H7 (cell line): ENCODE data around the gene ESRP2. TPM values are rescaled to one million over a fixed set of nuclear protein-coding genes. Genes with fewer than 3 reads are reported as not detected.

ENCODE experiments used
- DNase-seq: peaks from one replicate; pipeline ENCODE4 v3.0.0; 2012
- H3K27me3 ChIP-seq: 2 replicates; pipeline ENCODE4 v1.6.0; 2011; ENCODE audit warnings: mild to moderate bottlenecking, low read length; ENCODE audit not compliant: control insufficient read depth, insufficient read depth
- H3K36me3 ChIP-seq: replicated peaks from 2 replicates; pipeline ENCODE4 v1.5.1; 2011; ENCODE audit warnings: low read length; ENCODE audit not compliant: control insufficient read depth, insufficient read depth
- H3K4me3 ChIP-seq: 2 replicates; pipeline ENCODE4 v1.5.1; 2011; ENCODE audit warnings: low read depth, mild to moderate bottlenecking, control low read depth, low read length, moderate library complexity; ENCODE audit not compliant: insufficient read depth
- total RNA-seq: library from RNA; depleted of rRNA; stranded (reverse); fragments of >200 nt; shearing (Covaris generic); gene quantifications from 2 replicates; pipeline ENCODE4 v1.2.3, GENCODE V29; 2014

Gene ESRP2
- total RNA-seq, 1 experiment from 2014 or later = 18.0 TPM

DNA sequence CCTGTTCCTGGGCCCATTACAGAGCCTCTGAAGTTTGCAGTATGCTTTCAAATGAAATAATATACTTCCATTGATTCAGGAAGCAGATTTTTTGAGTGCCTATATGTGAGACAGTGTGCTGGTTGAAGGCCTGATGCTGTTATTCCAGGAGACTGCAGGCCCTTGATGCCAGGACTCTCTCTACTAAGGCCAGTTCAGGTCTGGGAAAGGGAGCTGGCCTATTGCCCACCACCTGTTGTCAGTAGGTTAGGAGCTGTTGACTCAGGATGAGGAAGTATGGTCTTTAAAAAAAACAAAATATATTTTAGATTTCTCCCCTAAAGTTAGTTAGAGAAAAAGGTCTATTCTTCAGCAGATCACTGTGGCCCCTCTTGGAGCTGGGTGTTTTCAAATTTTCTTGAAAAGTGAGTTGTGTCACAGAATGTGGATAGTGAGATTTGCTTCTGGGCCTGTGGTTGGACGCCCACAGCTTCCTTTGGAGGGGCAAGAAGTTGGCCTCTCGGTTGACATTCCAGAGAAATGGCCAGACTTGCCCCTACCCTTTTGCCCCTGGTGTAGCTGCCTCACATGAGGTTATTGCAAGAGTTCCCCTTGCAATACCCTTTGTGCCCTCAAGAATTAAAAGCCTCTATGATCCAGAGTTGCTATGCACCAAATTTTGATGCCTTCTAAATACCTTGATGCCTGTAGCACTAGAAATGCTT lies 7.9 kb downstream of the ESRP2 start:
- no peak overlapping the region for H3K4me3 ChIP-seq
- H3K27me3 ChIP-seq = no peaks in the 10 kb centered on the region
- H3K36me3 ChIP-seq = peaks cover 28% of the 10 kb centered on the region
- DNase-seq = no peak

GRCh38 chr16:68227183-68227793 lies 8.6 kb downstream of the ESRP2 start:
- no peak for DNase-seq
- Histone ChIP-seq H3K36me3 (peaks cover 26% of the 10 kb centered on the region), H3K4me3 (no peak overlapping the region), H3K27me3 (no peaks in the 10 kb centered on the region)

DNA sequence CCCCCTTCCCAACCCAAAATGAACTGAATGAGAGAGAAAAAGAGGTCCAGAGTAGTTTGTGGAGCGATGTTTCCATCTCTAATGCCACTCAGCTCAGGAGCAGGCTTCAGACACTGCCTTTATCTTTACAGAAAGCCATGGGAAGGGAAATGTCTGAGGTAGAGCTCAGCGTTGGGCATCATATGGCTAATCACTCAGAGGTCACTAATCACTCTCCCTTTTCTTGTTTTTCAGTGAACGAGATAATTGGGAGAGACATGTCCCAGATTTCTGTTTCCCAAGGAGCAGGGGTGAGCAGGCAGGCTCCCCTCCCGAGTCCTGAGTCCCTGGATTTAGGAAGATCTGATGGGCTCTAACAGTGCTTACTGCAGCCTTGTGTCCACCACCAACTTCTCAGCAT lies 9.8 kb downstream of the ESRP2 start:
- H3K4me3 ChIP-seq = no peak overlapping the region
- DNase-seq = no peak
- H3K36me3 ChIP-seq = peaks cover 16% of the 10 kb centered on the region
- H3K27me3 ChIP-seq = no peaks in the 10 kb centered on the region

GRCh38 chr16:68223072-68223471 lies 12.9 kb downstream of the ESRP2 start:
- H3K4me3 ChIP-seq = no peak overlapping the region
- DNase-seq = no peak
- H3K27me3 ChIP-seq = no peaks in the 10 kb centered on the region
- no peaks in the 10 kb centered on the region for H3K36me3 ChIP-seq

- no peak for DNase-seq
- H3K4me3 ChIP-seq = no peak overlapping the region
- H3K27me3 ChIP-seq = no peaks in the 10 kb centered on the region
- no peaks in the 10 kb centered on the region for H3K36me3 ChIP-seq
These were observed 16.1 kb downstream of the ESRP2 start for GRCh38 chr16:68219725-68220351.

GRCh38 chr16:68217506-68217905 lies 18.4 kb downstream of the ESRP2 start:
- no peak overlapping the region for H3K4me3 ChIP-seq
- no peaks in the 10 kb centered on the region for H3K27me3 ChIP-seq
- H3K36me3 ChIP-seq = no peaks in the 10 kb centered on the region
- DNase-seq = no peak

DNA sequence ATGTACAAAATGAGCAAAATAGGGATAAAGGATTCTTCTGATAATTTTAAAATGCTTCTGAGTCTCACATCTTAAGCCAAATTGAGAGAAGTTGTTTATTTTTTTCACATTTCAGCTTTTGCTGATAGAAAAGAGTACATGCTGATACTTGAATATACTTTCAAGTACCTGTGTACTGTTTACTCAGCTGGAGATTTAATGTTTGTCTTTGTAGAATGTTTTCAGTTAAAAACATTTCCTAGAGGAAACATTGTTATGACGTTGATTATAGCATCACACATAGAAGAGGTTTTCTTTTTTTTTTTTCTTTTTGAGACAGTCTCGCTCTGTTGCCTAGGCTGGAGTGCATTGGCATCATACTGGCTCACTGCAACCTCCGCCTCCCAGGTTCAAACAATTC lies 19.7 kb downstream of the ESRP2 start:
- Histone ChIP-seq H3K4me3 (no peak overlapping the region), H3K36me3 (no peaks in the 10 kb centered on the region), H3K27me3 (no peaks in the 10 kb centered on the region)
- no peak for DNase-seq

DNA sequence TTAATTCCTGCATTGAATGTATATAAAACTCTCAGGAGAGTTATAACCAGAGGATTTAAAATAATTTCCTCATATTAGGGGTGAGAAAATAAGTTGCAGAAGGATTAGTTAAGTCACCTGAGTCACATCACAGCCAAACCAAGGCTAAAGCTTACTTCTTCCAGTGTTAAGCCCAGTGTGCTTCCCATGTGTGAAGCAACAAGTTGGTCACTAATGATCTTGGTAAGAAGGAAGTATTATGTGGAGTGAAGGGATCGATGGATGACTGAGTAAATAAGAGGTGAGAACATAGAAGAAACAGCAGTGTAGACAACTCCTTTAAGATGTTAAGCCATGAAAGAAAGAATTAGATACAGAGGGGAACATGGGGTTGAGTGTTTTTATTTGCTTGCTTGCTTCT lies 20.6 kb downstream of the ESRP2 start:
- Histone ChIP-seq H3K36me3 (no peaks in the 10 kb centered on the region), H3K27me3 (no peaks in the 10 kb centered on the region), H3K4me3 (no peak overlapping the region)
- DNase-seq = no peak

GRCh38 chr16:68214726-68215125 lies 21.2 kb downstream of the ESRP2 start:
- DNase-seq = no peak
- no peak overlapping the region for H3K4me3 ChIP-seq

DNA sequence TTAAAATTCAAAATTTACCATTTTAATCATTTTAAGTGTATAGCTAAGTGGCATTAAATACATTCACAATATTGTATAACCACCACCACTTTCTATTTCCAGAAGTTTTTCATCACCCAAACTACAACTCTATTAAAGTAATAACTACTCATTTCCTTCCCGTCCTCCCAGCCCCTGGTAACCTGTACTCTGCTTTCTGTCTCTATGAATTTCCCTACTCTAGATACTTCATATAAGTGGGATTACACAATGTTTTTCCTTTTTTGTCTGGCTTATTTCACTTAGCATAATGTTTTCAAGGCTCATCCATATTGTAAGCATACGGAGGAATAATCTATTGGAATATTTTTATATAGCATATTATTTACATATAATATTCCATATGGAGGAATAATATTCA lies 29.7 kb downstream of the ESRP2 start:
- no peaks in the 10 kb centered on the region for H3K27me3 ChIP-seq
- no peaks in the 10 kb centered on the region for H3K36me3 ChIP-seq
- DNase-seq = no peak
- no peak overlapping the region for H3K4me3 ChIP-seq

More at GRCh38 chr16:68214726-68215125, 21.2 kb downstream of the ESRP2 start:
- Histone ChIP-seq H3K27me3 (no peaks in the 10 kb centered on the region), H3K36me3 (no peaks in the 10 kb centered on the region)

GRCh38 chr16:68202091-68202519 lies 33.8 kb downstream of the ESRP2 start:
- no peaks in the 10 kb centered on the region for H3K27me3 ChIP-seq
- no peak overlapping the region for H3K4me3 ChIP-seq
- H3K36me3 ChIP-seq = no peaks in the 10 kb centered on the region
- no peak for DNase-seq

- Histone ChIP-seq H3K36me3 (no peaks in the 10 kb centered on the region), H3K27me3 (no peaks in the 10 kb centered on the region), H3K4me3 (no peak overlapping the region)
- DNase-seq = no peak
These were observed 35.7 kb downstream of the ESRP2 start for GRCh38 chr16:68200088-68200783.

DNA sequence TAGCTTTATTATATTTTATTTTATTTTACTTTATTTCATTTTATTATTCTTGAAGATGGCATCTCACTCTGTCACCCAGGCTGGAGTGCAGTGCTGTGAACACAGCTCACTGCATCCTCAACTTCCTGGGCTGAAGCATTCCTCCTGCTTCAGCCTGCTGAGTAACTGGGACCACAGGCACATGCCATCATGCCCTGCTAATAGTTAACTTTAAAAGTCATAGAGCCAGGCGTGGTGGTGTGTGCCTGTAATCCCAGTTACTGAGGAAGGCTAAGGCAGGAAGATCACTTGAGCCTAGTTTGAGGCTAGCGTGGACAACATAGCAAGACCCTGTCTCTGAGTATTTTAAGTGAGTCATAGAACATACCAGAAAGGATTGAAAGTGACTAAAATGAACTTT lies 38.7 kb downstream of the ESRP2 start:
- H3K27me3 ChIP-seq = no peaks in the 10 kb centered on the region
- DNase-seq = no peak
- no peak overlapping the region for H3K4me3 ChIP-seq
- no peaks in the 10 kb centered on the region for H3K36me3 ChIP-seq

GRCh38 chr16:68194251-68194650 lies 41.7 kb downstream of the ESRP2 start:
- Histone ChIP-seq H3K27me3 (no peaks in the 10 kb centered on the region), H3K4me3 (no peak overlapping the region), H3K36me3 (peaks cover 7% of the 10 kb centered on the region; the same call in 1 of the 2 replicates)
- no peak for DNase-seq
